LNCaP clone FGC (cell line): ENCODE results near the gene CCSER1.

Source experiments
- DNase-seq: peaks from one replicate; pipeline ENCODE4 v3.0.0-alpha.2; 2011; ENCODE audit warnings: low read depth
- H3K4me3 ChIP-seq: 2 replicates; pipeline ENCODE4 v1.5.1; 2011; ENCODE audit warnings: mild to moderate bottlenecking, low read depth, low read length, control low read depth
- CTCF ChIP-seq: IDR thresholded peaks from 2 replicates; pipeline ENCODE4 v1.5.1; 2012; ENCODE audit warnings: mild to moderate bottlenecking; ENCODE audit not compliant: control insufficient read depth, insufficient read depth; ENCODE audit errors: extremely low read depth

Gene CCSER1

GRCh38 chr4:91525621-91526020, 1398.4 kb downstream of the CCSER1 start:
- no peak for TF ChIP-seq CTCF
- DNase-seq = no peak
- H3K4me3 ChIP-seq = no peak overlapping the region

DNA sequence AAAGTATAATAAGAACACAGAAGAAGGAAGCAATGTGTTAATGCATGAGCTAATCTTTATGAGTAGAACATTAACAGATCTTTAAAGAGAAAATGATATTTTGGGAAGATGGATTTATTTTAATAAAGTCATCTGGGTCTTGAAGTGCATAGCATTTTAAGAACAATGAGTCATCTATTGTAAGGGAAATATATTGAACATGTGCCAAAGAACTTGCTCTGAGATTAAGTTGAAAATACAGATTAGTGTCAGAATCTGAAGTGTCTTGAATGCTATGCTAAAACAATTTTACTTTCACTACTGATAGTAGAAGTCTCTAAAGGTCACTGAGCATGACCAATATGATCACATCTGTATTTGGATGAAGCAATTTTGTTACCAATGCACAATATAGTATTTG, 1399.9 kb downstream of the CCSER1 start:
- DNase-seq = no peak
- no peak for TF ChIP-seq CTCF
- no peak overlapping the region for H3K4me3 ChIP-seq

GRCh38 chr4:91567594-91567993, 1440.4 kb downstream of the CCSER1 start:
- H3K4me3 ChIP-seq = no peak overlapping the region
- no peak for DNase-seq
- no peak for TF ChIP-seq CTCF

GRCh38 chr4:91577864-91578263, 1450.7 kb downstream of the CCSER1 start:
- DNase-seq = no peak
- no peak for TF ChIP-seq CTCF
- H3K4me3 ChIP-seq = no peak overlapping the region

DNA sequence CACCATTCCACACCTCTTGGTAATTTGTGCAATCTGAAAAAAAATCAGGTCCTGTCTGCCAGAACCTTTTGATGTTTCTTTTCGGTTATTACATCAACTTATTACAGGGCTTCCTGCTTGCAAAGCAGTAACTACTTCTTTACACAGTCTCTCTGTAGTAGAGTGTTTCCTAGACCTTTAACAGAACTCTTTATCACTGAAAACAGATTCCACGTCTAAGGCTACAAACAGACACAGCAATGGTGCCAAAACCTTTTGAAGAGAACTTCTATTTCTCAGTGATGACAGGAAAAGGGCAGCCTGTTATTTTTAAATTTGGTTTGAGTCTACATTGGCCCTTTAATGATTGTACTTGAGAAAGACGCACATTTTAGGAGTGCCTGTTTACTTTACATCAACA, 1463.1 kb downstream of the CCSER1 start:
- no peak for TF ChIP-seq CTCF
- no peak for DNase-seq
- H3K4me3 ChIP-seq = no peak overlapping the region

- no peak for TF ChIP-seq CTCF
- no peak for DNase-seq
- no peak overlapping the region for H3K4me3 ChIP-seq
Measured at GRCh38 chr4:91592125-91592524, 1464.9 kb downstream of the CCSER1 start.

GRCh38 chr4:91596718-91597117, 1469.5 kb downstream of the CCSER1 start:
- TF ChIP-seq CTCF = no peak

More at GRCh38 chr4:91596718-91597117, 1469.5 kb downstream of the CCSER1 start:
- DNase-seq = no peak
- H3K4me3 ChIP-seq = no peak overlapping the region
